ENCODE measurements around the gene AP3B1.

- TF ChIP-seq ZNF331 (CRISPR knock-in tag; IDR thresholded peaks at IDR 0.05; ENCODE audit: low read depth) (no peak), REST (IDR thresholded peaks at IDR 0.05; ENCODE audit: unreplicated experiment) (no peak), EZH2 (IDR thresholded peaks at IDR 0.05; ENCODE audit: low read depth, unreplicated experiment) (no peak), EZH2phosphoT487 (IDR thresholded peaks at IDR 0.05; ENCODE audit: unreplicated experiment) (no peak), CTCF (conservative IDR thresholded peaks at IDR 0.05; ENCODE audit: low read depth in 2 of 2) (no peak), ZNF114 (CRISPR knock-in tag; IDR thresholded peaks at IDR 0.05) (no peak), ZNF462 (CRISPR knock-in tag; IDR thresholded peaks at IDR 0.05) (no peak), POLR2AphosphoS5 (IDR thresholded peaks at IDR 0.05; ENCODE audit: low read depth) (no peak), CREB1 (CRISPR knock-in tag; IDR thresholded peaks at IDR 0.05; ENCODE audit: low read depth) (no peak)
These were observed 41.5 kb upstream of the AP3B1 start for GRCh38 chr5:78335976-78336375.

Data from GM23338 (cell line).